ELR (cell line): ENCODE data around the gene ANP32A.
"Not testable (repeated sequence)": the region's sequence is repeated elsewhere in the genome, so short reads cannot be mapped to it uniquely, and the experiment has no call there.

ENCODE experiments used
- DNase-seq: peaks from one replicate; pipeline ENCODE4 v3.0.0-alpha.2; 2015; ENCODE audit warnings: low read depth

ANP32A gene

DNA sequence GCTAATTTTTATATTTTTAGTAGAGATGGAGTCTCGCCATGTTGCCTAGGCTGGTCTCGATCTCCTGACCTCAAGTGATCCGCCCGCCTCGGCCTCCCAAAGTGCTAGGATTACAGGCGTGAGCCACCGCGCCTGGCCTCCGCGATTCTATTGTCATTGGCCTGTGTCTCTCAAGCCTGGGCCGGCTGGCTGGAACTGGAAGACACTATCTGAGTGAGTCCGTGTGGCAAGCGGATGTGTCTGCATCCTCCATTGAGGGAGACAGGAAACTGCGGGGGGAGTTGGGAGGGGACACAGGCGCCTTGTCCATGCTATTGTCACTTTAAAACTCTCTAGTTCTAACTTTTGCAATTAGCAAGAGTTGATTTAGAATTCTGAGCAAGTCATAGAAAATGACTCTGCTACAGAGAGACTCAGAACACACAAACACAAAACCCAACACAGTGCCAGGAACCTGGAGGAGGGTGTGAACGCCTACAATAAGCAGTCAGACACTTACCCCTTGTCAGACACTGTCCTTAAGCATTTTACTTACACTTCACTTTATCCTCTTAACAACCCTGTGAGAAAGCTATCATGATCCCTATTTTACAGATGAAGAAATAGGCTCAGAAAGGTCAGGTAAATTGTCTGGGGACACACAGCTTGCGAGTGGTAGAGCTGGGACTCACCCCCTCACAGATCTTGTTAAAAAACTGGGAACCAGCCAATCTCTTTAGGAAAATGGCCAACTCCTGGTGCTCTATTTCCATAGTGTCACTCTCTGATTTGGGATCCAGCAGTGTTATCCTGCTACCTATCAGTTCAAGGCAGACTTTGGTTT, 38.7 kb downstream of the ANP32A start:
- no peak for DNase-seq

DNA sequence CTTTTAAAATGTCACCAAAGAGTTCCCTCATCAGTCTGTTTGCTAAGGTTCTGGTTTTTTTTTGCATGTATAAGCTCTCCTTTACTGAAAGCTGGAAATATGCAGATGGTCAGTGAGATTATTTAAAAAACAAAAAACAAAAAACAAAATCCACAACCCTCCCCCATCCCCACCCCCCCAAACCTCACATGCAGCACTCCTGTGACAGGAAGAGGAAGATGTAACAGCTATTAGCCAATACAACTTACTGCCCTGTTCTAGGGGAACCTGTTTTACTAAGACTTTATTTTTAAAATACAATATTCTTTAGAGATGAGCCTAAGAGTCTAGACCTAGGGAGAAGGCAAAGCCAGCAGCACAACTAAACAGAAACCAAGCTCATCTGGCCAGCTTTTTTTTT, 39.5 kb downstream of the ANP32A start:
- DNase-seq: no peak

DNA sequence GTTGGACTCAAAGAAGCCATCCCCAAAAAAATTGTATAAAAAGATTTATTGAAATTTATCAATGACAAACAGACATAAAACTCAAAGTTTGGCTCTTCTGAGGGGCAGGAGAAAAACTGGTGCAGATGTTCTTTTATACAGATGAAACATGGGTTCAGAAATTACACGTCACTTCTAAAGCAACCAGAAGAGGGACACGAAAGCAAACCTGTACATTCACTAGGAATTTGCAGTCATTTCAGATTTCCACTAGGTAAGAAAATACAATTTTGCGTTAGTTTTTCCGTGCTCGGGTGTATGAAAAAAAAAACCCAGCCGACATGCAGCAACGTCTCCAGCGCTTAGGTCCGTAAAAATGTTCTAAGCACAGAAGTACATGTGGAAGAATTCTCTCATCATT, 41.8 kb downstream of the ANP32A start:
- DNase-seq: no peak

GRCh38 chr15:68776477-68777270, 44.0 kb downstream of the ANP32A start:
- no peak for DNase-seq

DNA sequence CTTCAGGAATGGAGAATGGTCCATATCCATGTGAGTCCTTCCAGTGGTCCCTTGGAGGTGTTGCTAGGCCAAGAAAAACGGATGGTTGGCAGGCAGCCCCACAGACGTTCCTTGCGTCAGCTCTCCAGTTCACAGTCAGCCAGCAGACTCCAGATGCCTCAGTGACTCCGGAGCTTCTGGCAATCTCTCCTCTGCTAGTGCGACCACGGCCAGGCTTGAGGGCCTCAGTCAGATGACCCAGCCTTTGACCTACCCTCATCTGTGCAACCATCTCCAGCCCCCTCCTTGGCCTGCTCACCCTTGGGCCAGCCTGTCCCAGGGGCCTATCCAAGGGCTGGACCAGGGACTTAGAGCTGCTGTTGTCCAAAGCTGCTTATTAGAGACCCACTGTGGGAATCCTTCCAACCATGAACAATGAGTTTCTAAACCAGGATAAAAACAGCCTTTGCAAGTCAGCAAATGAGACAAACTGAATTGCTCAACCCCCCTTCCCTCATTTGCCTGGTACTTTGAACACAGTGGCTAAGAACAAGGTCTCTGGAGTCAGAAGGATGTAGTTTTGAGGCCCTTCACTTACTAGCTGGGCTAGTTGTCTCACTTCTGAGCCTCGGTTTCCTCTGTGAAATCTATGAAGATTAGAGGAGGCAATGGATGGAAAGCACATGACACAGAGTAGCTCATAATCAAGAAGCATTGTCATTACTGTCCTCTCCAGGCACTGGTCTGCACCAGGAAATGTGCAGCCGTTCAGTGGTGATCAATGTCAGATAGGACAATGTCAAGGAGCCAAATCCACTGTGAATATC, 44.8 kb downstream of the ANP32A start:
- DNase-seq: no peak

DNA sequence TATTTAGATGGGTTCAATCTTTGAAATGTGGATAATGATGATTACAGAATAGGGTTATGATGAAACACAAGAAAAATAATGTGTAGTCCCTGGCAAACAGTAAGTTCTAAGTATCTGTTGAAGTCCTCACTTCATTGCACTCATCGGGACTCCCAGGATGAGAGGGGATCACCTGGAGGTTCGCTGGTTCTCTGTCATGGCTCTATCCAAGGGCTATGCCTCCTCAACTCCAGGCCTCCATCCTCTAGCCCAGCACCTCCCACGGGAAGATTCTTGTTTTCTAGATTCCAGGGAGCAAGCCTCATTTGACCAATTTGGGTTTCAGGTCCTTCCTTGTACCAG, 45.5 kb downstream of the ANP32A start:
- no peak for DNase-seq

GRCh38 chr15:68774521-68775235, 46.0 kb downstream of the ANP32A start:
- no peak for DNase-seq

DNA sequence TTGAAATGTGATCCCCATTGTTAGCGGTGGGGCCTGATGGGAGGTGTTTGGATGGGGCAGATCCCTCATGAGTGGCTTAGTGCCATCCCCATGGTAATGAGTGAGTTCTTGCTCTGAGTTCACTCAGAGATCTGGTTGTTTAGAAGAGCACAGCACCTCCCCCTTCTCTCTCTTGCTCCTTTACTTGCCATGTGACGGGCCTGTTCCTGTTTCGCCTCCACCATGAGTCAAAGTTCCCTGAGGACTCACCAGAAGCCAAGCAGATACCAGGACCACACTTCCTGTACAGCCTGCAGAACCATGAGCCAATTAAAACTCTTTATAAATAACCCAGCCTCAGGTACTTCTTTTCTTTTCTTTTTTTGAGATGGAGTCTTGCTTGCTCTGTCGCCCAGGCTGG, 46.6 kb downstream of the ANP32A start:
- no peak for DNase-seq

DNA sequence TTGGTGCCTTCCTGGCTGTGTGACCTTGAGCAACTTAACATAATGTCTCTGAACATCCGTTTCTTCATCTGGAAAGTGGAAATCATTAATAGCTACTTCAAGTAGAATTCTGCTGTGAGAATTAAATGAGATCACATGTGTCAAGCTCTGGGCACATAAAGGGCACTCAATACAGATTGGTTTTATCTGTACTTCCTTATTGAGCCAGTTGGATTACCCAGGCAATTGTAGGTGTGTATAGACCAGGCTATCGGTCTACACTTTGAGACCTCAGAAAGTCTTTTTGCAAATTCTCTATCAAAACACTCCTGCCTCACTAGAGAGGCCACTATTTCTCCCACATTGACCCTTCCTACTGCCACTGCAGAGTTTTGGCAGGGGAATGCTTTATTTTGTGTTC, 47.7 kb downstream of the ANP32A start:
- DNase-seq: no peak

DNA sequence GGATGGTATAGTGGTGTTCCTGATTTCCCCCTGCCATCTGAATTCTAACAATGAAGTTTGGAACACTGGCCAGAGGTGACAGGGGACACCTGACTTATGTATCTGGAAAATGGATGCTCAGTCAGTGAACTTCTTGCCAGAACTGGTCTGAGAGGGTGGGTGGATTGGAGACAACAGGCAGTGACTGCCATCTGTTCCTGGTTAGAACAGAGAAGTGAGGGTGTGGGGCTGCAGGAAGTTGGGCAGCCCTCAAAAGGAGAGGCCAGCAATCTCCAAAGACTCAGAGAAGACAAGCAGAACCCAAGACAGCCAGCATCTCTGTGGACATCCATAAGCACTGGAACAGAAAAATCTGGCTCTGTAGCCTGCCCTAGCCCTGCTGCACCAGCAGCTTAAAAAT, 50.5 kb downstream of the ANP32A start:
- no peak for DNase-seq

- no peak for DNase-seq
Measured at GRCh38 chr15:68769702-68770101, 51.0 kb downstream of the ANP32A start.

GRCh38 chr15:68768321-68768720, 52.4 kb downstream of the ANP32A start:
- peak; percentile 84 for DNase-seq

GRCh38 chr15:68767833-68768232, 52.9 kb downstream of the ANP32A start:
- DNase-seq: no peak

DNA sequence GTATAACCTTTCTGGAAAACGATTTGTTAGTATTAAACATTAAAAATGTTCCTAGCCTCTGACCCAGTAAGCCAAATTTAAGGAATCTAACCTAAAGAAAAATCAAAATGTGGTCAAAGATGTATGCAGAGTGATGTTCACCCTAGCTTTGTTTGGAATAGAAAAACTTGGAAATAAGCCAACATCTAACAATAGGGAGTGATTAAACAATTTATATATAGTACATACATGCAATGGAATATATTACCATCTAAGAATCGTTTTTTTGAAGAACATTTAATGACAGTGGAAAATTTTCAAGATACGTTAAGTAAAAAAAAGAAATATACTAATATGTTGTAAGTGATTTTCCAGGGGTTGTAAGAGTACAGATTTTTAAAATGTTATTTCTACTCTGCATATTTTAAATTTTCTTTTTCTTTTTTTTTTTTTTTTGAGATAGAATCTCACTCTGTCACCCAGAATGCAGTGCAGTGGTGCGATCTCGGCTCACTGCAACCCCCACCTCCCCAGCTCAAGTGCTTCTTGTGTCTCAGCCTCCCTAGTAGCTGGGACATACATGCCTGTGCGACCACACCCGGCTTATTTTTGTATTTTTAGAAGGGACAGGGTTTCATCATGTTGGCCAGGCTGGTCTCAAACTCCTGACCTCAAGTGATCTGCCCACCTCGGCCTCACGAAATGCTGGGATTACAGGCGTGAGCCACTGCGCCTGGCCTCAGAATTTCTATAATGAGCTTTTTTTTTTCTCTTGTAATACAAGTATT, 54.9 kb downstream of the ANP32A start:
- DNase-seq: no peak

- DNase-seq: no peak
Measured at GRCh38 chr15:68764090-68764489, 56.6 kb downstream of the ANP32A start.

DNA sequence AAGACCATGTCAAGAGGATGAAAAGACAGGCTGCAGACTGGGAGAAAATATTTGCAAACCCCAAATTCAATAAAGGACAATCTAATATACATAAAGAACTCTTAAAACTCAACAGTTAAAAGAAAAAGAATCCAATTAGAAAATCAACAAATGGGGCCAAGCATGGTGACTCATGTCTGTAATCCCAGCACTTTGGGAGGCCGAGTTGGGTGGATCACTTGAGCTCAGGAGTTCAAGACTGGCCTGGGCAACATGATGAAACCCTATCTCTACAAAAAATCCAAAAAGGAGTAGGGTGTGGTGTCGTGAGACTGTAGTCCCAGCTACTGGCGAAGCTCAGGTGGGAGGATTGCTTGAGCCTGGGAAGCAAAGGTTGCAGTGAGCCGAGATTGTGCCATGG, 57.6 kb downstream of the ANP32A start:
- DNase-seq: no peak

GRCh38 chr15:68759982-68760579, 60.6 kb downstream of the ANP32A start:
- not testable (repeated sequence) for DNase-seq

GRCh38 chr15:68755731-68756130, 65.0 kb downstream of the ANP32A start:
- DNase-seq: no peak

DNA sequence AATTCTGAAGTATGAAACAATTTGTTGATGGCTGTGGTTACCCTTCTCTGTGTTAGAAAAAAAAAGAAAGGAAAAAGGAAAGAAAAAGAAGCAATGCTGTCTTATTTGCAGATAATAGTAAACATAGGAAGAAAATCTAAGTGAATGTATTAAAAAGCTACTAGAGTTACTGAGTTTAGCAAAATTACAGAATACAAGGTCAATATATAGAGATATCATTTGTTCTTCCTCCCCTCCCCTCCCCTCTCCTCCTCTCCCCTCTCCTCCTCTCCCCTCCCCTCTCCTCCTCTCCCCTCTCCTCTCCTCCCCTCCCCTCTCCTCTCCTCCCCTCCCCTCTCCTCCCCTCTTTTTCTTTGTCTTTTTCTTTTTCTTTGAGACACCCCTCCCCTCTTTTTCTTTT, 69.1 kb downstream of the ANP32A start:
- no peak for DNase-seq

DNA sequence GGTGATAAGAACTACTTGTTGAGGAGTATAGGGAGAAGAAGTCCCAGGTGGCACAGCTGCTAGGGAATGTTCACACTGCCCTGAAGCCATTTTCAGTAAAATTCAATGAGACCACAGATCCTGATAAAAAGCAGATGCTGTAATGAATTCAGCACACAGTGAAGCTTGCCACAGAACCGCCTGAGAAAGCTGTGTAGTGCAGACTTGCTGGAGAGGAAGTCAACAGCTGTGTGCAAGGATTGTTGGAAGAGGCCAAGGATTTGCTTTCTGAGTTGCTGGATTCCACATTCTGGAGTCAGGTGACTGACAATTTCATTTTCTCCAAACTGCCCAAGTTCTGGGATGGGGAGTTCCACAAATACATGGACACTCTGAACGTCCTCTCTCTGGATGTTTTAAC, 70.9 kb downstream of the ANP32A start:
- no peak for DNase-seq

DNA sequence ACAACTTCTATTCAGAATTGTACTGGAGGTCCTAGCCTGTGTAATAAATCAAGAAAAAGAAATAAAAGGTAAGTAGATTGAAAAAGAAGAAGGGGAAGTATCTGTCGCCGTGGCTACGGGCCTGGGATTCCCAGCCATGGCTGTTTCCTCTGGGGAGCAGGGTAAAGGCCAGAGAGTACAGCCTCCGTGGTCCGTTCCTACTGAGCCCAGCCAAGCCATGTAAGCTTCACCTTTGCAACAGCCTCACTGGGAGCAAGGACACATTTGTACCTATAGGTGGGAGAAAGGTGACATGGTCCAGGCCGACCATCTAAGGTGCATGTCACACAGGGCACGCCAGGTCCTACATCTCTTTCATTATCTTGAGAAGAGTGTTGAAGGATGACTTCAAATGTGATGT, 71.3 kb downstream of the ANP32A start:
- no peak for DNase-seq
